HL-60 (cell line): Measurements from ENCODE around the gene PRMT7.

ENCODE experiments used
- DNase-seq, 2 experiments: peaks; one replicate each; pipeline ENCODE4 v3.0.0-alpha.2; 2010 to 2020; ENCODE audit warnings: low read depth in 1 of 2, low spot score in 1 of 2
- H3K27ac ChIP-seq: fragments of 250-450 bp; sonication (Bioruptor Pico); replicated peaks from 2 replicates; pipeline ENCODE4 v1.5.1; 2020; ENCODE audit warnings: mild to moderate bottlenecking, moderate library complexity
- H3K27me3 ChIP-seq: fragments of 250-450 bp; sonication (Bioruptor Pico); 2 replicates; pipeline ENCODE4 v1.5.1; 2021; ENCODE audit warnings: mild to moderate bottlenecking, moderate library complexity; ENCODE audit not compliant: insufficient read depth, poor library complexity, severe bottlenecking
- H3K4me3 ChIP-seq: replicated peaks from 2 replicates; pipeline ENCODE4 v1.5.1; 2011; ENCODE audit warnings: mild to moderate bottlenecking, control low read depth, low read length; ENCODE audit not compliant: insufficient read depth
- CTCF ChIP-seq: IDR thresholded peaks from one replicate; pipeline ENCODE4 v1.5.1; 2011; ENCODE audit warnings: low read length, control low read depth, inconsistent platforms; ENCODE audit not compliant: insufficient read depth
- GABPA ChIP-seq: IDR thresholded peaks from 2 replicates; pipeline ENCODE4 v1.6.1; 2012; ENCODE audit warnings: low read depth
- POLR2AphosphoS5 ChIP-seq: IDR thresholded peaks from 2 replicates; pipeline ENCODE4 v1.6.1; 2012; ENCODE audit warnings: low read depth
- REST ChIP-seq: IDR thresholded peaks from 2 replicates; pipeline ENCODE4 v1.6.1; 2012; ENCODE audit warnings: low read depth; ENCODE audit not compliant: insufficient replicate concordance
- SPI1 ChIP-seq: IDR thresholded peaks from 2 replicates; pipeline ENCODE4 v1.6.1; 2012; ENCODE audit warnings: low read depth, mild to moderate bottlenecking, borderline replicate concordance

Gene PRMT7

GRCh38 chr16:68310437-68310773 lies 414 bp upstream of the PRMT7 start:
- H3K27me3 ChIP-seq: no peaks in the 10 kb centered on the region
- no peak for DNase-seq
- peak overlapping the region; percentile 88 for H3K27ac ChIP-seq
- TF ChIP-seq CTCF (no peak), GABPA (no peak), POLR2AphosphoS5 (no peak)
- peak overlapping the region; percentile 96 for H3K4me3 ChIP-seq

- TF ChIP-seq POLR2AphosphoS5: no peak
- TF ChIP-seq REST: no peak
- TF ChIP-seq CTCF: no peak
- TF ChIP-seq GABPA: no peak
- no peak for TF ChIP-seq SPI1
- no peak for DNase-seq
- no peaks in the 10 kb centered on the region for H3K27me3 ChIP-seq
- no peak overlapping the region for H3K4me3 ChIP-seq
- no peak overlapping the region for H3K27ac ChIP-seq
Observed at GRCh38 chr16:68313116-68313515, 2.3 kb downstream of the PRMT7 start.

GRCh38 chr16:68319185-68319908 lies 8.5 kb downstream of the PRMT7 start:
- Histone ChIP-seq H3K4me3 (no peak overlapping the region), H3K27ac (no peak overlapping the region), H3K27me3 (no peaks in the 10 kb centered on the region)
- no peak for DNase-seq
- TF ChIP-seq GABPA (no peak), POLR2AphosphoS5 (no peak), REST (no peak), SPI1 (no peak), CTCF (no peak)

- H3K27ac ChIP-seq: no peak overlapping the region
- no peak for DNase-seq
- H3K4me3 ChIP-seq: no peak overlapping the region
- H3K27me3 ChIP-seq: no peaks in the 10 kb centered on the region
- TF ChIP-seq POLR2AphosphoS5: no peak
- TF ChIP-seq SPI1: no peak
- TF ChIP-seq REST: no peak
- no peak for TF ChIP-seq GABPA
- TF ChIP-seq CTCF: no peak
Observed at GRCh38 chr16:68324336-68324735, 13.5 kb downstream of the PRMT7 start.
